MG63 (cell line): ENCODE measurements around the gene P2RY8. TPM values are rescaled to one million over a fixed set of nuclear protein-coding genes. Genes with fewer than 3 reads are reported as not detected.
"Not testable (repeated sequence)": the region's sequence is repeated elsewhere in the genome, so short reads cannot be mapped to it uniquely, and the experiment has no call there.

Experiments used
- DNase-seq: peaks from one replicate; pipeline ENCODE4 v3.0.0-alpha.2; 2020
- H3K27me3 ChIP-seq: fragments of 250-450 bp; sonication (Bioruptor Pico); 2 replicates; pipeline ENCODE4 v1.5.1; 2020; ENCODE audit warnings: mild to moderate bottlenecking, moderate library complexity
- H3K36me3 ChIP-seq: fragments of 250-450 bp; sonication (Bioruptor Pico); 2 replicates; pipeline ENCODE4 v1.5.1; 2020; ENCODE audit warnings: mild to moderate bottlenecking, moderate library complexity
- H3K4me3 ChIP-seq: fragments of 250-450 bp; sonication (Bioruptor Pico); 2 replicates; pipeline ENCODE4 v1.5.1; 2020; ENCODE audit warnings: mild to moderate bottlenecking, moderate library complexity
- H3K9me3 ChIP-seq: fragments of 250-450 bp; sonication (Bioruptor Pico); 2 replicates; pipeline ENCODE4 v1.5.1; 2020; ENCODE audit warnings: mild to moderate bottlenecking, moderate library complexity
- total RNA-seq: library from RNA; depleted of rRNA; stranded (reverse); fragments of >200 nt; shearing (Covaris generic); gene quantifications from 2 replicates; pipeline ENCODE4 v1.2.3, GENCODE V29; 2014; ENCODE audit warnings: low replicate concordance

Gene P2RY8
- total RNA-seq, 1 experiment from 2014 or later: not detected

GRCh38 chrX:1502241-1502640, 34.7 kb downstream of the P2RY8 start:
- no peaks in the 10 kb centered on the region for H3K9me3 ChIP-seq
- no peak for DNase-seq
- peaks cover 2% of the 10 kb centered on the region; the same call in 1 of the 2 replicates for H3K27me3 ChIP-seq
- H3K4me3 ChIP-seq: no peak overlapping the region
- H3K36me3 ChIP-seq: no peaks in the 10 kb centered on the region

GRCh38 chrX:1500701-1501624, 36.0 kb downstream of the P2RY8 start:
- Histone ChIP-seq H3K36me3 (no peaks in the 10 kb centered on the region), H3K4me3 (no peak overlapping the region), H3K9me3 (no peaks in the 10 kb centered on the region), H3K27me3 (no peaks in the 10 kb centered on the region)
- no peak for DNase-seq

GRCh38 chrX:1496076-1496475, 40.9 kb downstream of the P2RY8 start:
- Histone ChIP-seq H3K9me3 (no peaks in the 10 kb centered on the region), H3K27me3 (no peaks in the 10 kb centered on the region), H3K4me3 (no peak overlapping the region), H3K36me3 (no peaks in the 10 kb centered on the region)
- DNase-seq: no peak

- Histone ChIP-seq H3K9me3 (no peaks in the 10 kb centered on the region), H3K4me3 (no peak overlapping the region), H3K36me3 (no peaks in the 10 kb centered on the region), H3K27me3 (no peaks in the 10 kb centered on the region)
- no peak for DNase-seq
Measured at GRCh38 chrX:1493877-1494510, 43.0 kb downstream of the P2RY8 start.

GRCh38 chrX:1493412-1493811, 43.6 kb downstream of the P2RY8 start:
- Histone ChIP-seq H3K4me3 (no peak overlapping the region), H3K36me3 (no peaks in the 10 kb centered on the region), H3K9me3 (0 out of 2 replicates have a peak, but pooled peaks cover 4% of the 10 kb centered on the region), H3K27me3 (no peaks in the 10 kb centered on the region; the same call in 1 of the 2 replicates)
- DNase-seq: no peak

GRCh38 chrX:1492421-1493012, 44.5 kb downstream of the P2RY8 start:
- Histone ChIP-seq H3K36me3 (no peaks in the 10 kb centered on the region), H3K9me3 (0 out of 2 replicates have a peak, but pooled peaks cover 4% of the 10 kb centered on the region), H3K27me3 (no peaks in the 10 kb centered on the region; the same call in 1 of the 2 replicates), H3K4me3 (no peak overlapping the region)
- DNase-seq: no peak

- no peak overlapping the region for H3K4me3 ChIP-seq
- H3K27me3 ChIP-seq: no peaks in the 10 kb centered on the region; the same call in 1 of the 2 replicates
- H3K36me3 ChIP-seq: no peaks in the 10 kb centered on the region
- peak; percentile 54 for DNase-seq
- H3K9me3 ChIP-seq: 0 out of 2 replicates have a peak, but pooled peaks cover 4% of the 10 kb centered on the region
Measured at GRCh38 chrX:1491851-1492349, 45.1 kb downstream of the P2RY8 start.

GRCh38 chrX:1491248-1491647, 45.7 kb downstream of the P2RY8 start:
- not testable (repeated sequence) for H3K36me3 ChIP-seq, DNase-seq, H3K4me3 ChIP-seq, H3K9me3 ChIP-seq, H3K27me3 ChIP-seq

- H3K27me3 ChIP-seq, H3K9me3 ChIP-seq, DNase-seq, H3K4me3 ChIP-seq, H3K36me3 ChIP-seq: not testable (repeated sequence)
Measured at GRCh38 chrX:1490723-1491122, 46.3 kb downstream of the P2RY8 start.

- not testable (repeated sequence) for DNase-seq, H3K4me3 ChIP-seq, H3K9me3 ChIP-seq, H3K27me3 ChIP-seq, H3K36me3 ChIP-seq
Measured at GRCh38 chrX:1489354-1489753, 47.6 kb downstream of the P2RY8 start.

GRCh38 chrX:1488745-1489144, 48.2 kb downstream of the P2RY8 start:
- Histone ChIP-seq H3K27me3 (no peaks in the 10 kb centered on the region; the same call in 1 of the 2 replicates), H3K36me3 (no peaks in the 10 kb centered on the region)
- no peak for DNase-seq

GRCh38 chrX:1488141-1488540, 48.8 kb downstream of the P2RY8 start:
- Histone ChIP-seq H3K4me3 (no peak overlapping the region), H3K27me3 (no peaks in the 10 kb centered on the region; the same call in 1 of the 2 replicates), H3K36me3 (no peaks in the 10 kb centered on the region), H3K9me3 (peaks cover 4% of the 10 kb centered on the region; the same call in 1 of the 2 replicates)
- no peak for DNase-seq

More at GRCh38 chrX:1488745-1489144, 48.2 kb downstream of the P2RY8 start:
- Histone ChIP-seq H3K4me3 (no peak overlapping the region), H3K9me3 (peaks cover 4% of the 10 kb centered on the region; the same call in 1 of the 2 replicates)

- H3K9me3 ChIP-seq: peaks cover 4% of the 10 kb centered on the region
- no peak overlapping the region for H3K4me3 ChIP-seq
- no peaks in the 10 kb centered on the region; the same call in 1 of the 2 replicates for H3K27me3 ChIP-seq
- no peak for DNase-seq
- no peaks in the 10 kb centered on the region for H3K36me3 ChIP-seq
Measured at GRCh38 chrX:1487401-1487800, 49.6 kb downstream of the P2RY8 start.

- Histone ChIP-seq H3K4me3 (no peak overlapping the region), H3K9me3 (peaks cover 4% of the 10 kb centered on the region), H3K36me3 (no peaks in the 10 kb centered on the region), H3K27me3 (no peaks in the 10 kb centered on the region; the same call in 1 of the 2 replicates)
- DNase-seq: no peak
Measured at GRCh38 chrX:1486749-1487361, 50.1 kb downstream of the P2RY8 start.

GRCh38 chrX:1486177-1486576, 50.8 kb downstream of the P2RY8 start:
- no peak for DNase-seq
- no peaks in the 10 kb centered on the region for H3K36me3 ChIP-seq
- H3K9me3 ChIP-seq: peaks cover 4% of the 10 kb centered on the region
- H3K27me3 ChIP-seq: no peaks in the 10 kb centered on the region; the same call in 1 of the 2 replicates
- no peak overlapping the region for H3K4me3 ChIP-seq

GRCh38 chrX:1485033-1485432, 52.0 kb downstream of the P2RY8 start:
- H3K36me3 ChIP-seq: no peaks in the 10 kb centered on the region
- no peaks in the 10 kb centered on the region; the same call in 1 of the 2 replicates for H3K27me3 ChIP-seq
- no peak for DNase-seq
- peaks cover 4% of the 10 kb centered on the region for H3K9me3 ChIP-seq
- H3K4me3 ChIP-seq: no peak overlapping the region
